NCI-H1105 (cell line): ENCODE data around the gene TMEFF2.

Source experiments
- DNase-seq: peaks from one replicate; lab custom pipeline; 2025; lab: John Stamatoyannopoulos, UW

Gene TMEFF2

DNA sequence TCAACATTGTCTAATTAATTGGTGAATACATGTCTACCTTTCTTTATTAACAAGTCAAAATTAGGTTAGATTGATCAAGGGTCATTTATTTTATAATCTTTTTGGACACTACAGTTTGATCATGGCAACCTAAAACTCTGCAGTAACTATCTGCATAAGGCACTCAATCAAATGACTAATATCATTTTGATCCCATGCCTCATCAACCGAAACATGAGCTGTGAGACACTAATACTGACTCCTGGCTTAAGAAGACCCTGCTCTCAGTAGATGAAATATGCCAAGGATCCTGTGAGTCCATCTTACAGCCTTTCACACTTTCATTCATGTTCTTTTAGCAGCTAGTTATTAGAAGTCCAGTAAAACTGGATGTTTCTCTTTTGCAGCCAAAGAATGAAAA is 178.5 kb downstream of the TMEFF2 start:
- no peak for DNase-seq

DNA sequence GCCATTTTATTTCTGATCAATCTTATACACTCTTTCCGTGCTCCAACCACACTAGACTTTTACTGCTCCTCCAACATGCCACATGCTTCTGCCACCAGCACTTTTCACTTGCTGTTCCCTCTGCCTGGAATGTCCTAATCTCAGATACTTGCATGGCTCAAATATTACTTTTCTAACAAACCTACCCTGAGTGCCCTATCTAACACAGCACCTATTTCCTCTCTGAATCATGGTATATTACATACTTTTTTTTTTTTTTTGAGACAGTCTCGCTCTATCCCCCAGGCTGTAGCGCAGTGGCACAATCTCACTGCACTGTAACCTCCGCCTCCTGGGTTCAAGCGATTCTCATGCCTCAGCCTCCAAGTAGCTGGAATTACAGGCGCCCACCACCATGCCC is 181.5 kb downstream of the TMEFF2 start:
- DNase-seq: no peak

DNA sequence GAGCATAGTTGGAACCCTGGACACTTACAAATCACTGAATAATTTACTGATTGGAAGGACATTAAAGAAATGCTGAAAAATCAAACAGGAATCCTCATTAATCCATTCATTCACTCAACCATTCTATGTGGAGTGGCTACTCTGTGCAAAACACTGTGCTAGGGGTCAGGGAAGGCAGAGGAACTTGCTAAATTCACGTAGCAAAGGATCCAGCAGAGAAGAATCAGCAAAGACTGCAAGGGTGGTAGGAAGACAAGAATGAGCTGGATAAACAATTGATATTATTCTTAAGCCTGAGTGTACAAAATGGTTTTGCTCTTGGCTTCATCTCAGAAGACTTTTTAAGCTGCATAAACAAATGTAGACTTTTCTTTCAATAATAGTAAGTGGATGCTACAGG is 183.5 kb downstream of the TMEFF2 start:
- DNase-seq: no peak

DNA sequence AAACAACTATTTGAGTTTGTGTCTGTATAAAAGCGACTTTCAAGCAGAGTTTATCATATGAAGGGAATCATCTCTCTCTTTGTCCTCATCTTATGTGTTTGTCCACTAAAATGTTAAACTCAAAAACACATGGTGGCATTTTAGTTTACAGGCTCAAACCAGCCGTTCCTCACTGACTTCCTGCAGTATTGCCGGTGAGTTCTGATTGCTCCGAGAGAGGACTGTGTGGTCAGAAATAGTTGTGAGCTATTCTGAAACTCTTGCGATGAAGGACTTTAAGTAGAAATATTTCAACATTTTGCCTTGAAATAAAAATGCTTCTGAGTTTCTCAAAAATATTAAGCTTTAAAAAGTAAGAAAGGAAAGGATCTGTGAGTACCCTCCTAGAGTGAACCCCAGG is 184.7 kb downstream of the TMEFF2 start:
- no peak for DNase-seq

DNA sequence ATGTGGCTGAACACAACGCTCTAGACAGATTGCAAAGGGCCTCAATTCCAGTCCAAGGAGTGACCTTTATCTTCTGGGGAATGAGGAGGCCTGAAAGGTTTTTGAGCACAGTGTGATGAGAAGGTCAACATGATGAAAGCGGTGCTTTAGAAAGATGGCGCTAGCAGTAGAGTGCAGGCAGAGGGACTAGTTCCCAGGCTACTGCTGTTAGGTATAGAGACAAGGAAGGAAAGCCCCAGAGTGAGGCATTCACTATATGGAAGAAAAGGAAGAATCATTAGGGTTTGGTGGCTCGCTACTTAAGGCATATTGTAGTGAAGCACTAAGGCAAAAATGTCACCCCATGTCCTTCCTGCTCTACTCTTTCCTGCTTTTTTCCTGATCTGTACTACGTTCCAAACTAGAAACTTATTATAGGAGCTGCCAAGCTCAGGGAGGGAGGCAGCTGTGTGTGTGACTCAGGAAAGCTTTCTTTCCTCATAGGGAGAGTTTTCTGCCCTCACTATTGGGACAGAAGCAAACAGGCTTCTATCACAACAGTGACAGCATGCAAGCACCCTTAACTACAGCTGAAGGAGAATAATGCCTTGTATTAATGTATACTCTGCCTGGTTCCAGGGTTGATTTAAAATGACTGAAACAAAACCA is 187.0 kb downstream of the TMEFF2 start:
- DNase-seq: no peak

DNA sequence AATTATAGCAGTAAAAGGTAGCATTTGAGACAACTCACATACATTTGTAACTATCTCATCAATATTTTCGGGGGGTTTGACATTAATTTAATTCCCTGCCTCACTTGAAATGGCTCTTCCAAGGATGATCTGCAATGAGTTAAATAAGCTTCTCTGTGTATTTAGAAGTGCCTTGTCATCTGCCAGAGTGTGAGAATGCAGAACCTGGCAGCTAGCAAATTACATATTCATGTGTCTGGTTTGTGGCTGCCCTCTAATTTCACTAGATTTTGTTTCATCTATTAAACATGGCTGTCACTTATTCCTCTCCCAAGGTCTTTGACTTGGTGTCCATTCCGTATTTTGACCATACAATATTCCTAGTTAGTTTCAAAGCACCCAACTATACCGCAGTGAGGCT is 189.5 kb downstream of the TMEFF2 start:
- no peak for DNase-seq

DNA sequence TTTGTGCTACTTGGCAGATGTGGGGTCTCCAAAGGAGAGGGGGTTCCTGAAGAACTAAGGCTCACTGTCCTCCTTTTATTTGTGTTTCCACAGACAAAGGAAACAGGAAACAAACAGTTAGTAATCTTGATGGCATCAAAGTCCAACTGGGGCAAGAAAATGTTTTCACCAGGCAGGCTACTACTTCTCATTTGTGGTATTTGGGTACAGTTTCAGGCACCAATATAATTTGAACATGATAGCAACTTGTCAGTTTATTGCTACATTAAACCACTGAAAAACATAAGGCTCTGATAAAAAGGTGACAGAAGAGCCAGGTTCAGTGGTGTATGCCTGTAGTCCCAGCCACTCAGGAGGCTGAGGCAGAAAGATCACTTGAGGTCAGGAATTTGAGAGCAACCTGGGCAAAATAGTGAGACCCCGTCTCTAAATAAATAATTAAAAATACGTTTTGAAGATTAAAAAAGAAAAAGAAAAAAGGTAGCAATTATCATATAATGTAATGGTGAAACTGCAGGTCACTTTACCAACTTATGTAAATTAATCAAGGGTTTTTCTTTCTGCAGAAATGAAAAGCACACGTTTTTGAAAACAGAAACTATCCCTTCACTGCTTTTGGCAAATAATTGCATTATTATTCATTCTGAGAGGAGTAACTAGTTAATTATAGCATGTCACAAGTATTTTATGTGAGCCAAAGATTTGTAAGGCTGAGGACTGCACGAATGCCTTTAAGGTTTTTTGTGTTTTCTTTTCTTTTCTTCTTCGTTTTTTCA is 190.4 kb downstream of the TMEFF2 start:
- DNase-seq: no peak

DNA sequence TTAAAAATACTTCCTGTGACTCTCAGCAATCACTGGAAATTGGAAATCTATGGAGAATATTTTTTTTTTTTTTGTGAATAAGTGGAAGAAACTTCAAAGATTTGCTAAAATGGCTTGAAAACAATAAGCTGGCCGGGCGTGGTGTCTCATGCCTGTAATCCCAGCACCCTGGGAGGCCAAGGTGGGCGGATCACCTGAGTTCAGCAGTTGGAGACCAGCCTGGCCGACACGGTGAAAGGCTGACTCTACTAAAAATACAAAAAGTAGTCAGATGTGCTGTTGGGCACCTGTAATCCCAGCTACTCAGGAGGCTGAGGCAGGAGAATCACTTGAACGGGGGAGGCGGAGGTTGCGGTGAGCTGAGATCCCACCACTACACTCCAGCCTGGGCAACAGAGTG is 192.3 kb downstream of the TMEFF2 start:
- DNase-seq: no peak

DNA sequence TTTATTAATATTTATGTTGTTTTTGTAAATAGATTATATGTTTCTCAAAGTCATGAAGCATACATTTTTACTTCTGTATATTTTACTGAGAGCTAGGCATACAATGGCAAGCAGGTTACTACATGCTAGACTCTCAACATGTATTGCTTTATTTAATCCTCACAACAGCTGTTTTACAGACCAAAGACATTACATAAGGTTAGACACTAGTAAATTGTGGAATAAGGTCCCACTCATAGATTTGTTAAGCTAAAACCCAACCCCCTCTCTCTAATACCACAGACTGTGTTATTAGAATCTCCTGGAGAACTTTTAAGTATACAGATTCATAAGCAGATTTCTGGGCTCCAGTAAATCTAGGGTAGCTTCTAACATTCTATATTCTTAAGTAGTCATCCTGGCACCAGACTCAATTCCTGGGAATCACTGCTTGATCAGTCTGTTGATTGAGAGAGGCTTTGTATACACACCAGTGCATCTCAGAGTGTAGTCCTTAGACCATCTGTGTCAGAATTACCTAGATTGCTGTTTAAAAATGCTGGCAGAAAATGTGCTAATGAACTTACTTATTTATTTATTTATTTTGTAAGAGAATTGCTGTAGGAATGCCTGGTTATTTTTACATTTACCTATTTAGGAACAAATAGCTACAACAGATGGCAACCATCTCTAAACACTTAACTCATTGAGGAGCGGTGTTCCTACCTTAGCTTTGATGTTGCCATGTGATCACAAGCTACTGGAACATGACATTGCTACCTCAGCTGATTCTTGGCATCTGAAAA is 194.3 kb downstream of the TMEFF2 start:
- DNase-seq: no peak

DNA sequence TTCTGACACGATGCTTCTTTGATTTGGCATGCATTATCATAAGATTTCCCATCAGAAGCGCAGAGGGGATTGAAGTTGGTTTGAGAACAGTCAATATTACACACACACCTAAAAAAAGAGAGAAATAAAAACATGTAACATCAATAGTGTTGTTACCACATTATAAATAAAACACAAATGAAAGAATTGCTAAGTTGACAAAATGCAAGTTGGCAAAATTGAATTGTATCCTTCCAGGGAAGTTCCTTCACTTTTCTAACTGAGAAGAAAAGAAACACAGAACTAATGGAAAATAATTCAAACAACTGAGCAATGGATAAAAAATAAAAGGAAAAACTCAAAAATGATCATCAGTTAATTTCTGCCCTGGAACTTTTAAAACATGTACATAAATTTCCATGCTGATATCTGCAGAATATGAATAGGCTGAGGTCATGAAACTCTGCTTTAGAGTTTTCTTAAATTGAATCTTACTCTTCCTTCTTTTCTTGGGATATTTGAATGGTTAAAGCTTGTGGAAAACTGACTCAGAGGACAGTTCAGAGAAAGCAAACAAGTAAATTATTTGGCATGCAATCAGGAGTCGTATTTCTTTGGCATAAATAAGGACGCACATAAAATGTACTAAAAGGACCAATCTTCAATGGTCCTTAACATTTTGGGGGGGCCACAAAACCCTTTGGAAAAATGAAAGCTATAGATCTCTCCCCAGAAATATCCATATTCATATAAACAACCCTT is 195.5 kb downstream of the TMEFF2 start:
- DNase-seq: no peak

DNA sequence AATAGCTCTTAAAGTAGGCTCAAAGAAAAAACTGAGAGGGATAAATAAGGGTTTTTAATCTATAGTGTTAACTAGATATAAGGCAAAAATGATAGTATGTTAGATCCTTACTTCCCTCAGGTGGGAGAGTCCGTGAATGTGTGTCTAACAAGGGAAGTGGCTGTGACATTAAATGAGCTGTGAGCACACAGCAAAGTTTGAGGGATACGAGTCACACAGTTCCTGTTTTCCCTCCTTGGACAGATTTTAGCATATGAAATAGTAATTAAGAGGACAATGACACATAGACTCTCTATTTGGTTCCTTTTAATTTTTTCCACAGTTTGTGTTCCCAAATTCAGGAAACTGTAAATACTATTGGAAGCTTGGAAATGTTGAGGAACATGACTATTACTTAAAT is 199.4 kb downstream of the TMEFF2 start:
- no peak for DNase-seq

DNA sequence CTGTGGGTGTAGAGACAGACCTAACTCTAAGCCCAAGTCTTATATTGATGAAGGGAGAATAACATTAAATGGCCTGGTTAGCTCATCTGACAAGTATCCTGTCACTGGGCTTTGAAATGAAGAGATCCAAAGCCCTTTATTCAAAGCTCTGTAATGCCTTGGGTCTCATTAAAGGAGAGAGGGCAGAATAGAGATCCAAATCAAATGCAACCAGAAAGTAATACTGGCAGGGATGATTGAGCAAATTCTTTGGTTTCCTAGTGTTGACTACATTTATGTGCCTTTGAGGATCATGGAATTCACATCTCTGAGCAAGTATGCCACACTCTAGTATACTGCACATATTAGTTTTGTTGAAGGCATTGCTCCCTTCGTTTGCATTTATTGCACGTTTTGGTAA is 200.0 kb downstream of the TMEFF2 start:
- DNase-seq: no peak

DNA sequence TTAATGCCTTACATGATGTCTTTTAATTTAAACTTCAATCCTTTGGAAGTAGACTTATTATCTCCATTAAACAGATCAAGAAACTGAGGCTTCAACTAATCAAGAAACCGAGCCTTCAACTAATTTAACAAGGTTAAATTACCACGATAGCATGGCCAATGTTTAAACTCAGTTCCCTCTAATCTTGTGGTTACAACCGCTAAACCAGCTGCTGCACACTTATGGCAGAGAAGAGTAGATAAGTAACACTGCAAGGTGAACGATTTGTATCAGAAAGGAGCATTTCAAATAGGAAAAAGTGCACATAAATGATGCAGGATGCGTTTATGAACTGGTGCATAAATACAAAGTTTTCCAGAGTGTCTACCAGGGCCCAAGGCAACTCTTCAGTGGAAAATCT is 203.3 kb downstream of the TMEFF2 start:
- DNase-seq: no peak

DNA sequence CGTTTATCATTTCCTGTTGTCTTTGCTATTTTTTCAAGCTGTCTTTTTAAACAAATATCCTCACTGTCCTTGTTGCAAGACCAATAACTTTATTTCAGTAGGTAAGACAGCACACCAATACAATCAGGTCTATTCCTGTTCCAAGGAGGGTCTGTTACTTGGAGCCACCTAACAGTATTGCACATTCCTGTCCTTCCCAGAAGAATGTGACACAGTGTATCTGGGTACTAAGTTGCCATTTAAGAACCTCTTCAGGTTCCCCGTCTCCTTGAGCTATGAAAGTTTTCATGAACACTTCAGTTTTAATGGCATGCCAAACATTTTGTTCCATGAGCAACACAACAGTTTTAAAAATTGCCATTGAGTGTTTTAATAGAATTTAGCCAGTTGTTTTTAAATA is 209.0 kb downstream of the TMEFF2 start:
- no peak for DNase-seq

DNA sequence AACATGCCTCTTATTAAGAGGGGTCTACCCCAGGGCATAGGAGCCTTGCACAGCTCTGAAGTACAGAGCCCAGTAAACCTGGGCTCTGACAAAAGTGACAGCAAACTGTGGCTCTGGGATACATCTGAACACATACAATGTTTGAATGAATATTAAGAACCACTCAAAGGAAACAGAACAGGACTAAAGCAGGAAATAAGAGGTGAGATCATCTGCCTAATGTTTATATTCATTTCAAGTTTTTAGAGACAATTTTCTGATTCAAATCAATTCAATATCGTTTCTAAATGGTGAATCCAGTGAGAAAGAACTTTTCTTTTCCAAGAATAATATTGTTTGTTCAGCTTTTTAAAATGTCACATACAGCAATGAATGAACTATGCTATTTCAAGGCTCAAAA is 211.1 kb downstream of the TMEFF2 start:
- DNase-seq: no peak

DNA sequence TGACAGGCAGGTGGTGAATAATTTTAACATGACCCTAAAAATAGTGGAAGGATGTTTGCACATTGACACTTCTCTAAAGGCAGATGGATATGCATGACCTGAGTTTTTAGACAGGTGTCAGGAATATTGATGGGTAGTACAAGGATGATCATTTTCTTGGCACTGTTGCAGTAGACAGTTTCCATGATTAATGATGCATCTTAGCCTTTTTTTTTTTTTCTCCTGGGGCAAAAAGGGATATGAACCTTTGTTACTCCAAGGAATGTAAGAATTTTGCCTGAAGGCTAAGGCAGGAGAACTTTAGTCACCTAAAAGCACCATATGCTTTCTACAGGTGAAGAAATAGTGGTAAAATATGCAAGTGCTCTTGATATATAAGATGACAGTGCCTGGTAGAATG is 211.5 kb downstream of the TMEFF2 start:
- no peak for DNase-seq

DNA sequence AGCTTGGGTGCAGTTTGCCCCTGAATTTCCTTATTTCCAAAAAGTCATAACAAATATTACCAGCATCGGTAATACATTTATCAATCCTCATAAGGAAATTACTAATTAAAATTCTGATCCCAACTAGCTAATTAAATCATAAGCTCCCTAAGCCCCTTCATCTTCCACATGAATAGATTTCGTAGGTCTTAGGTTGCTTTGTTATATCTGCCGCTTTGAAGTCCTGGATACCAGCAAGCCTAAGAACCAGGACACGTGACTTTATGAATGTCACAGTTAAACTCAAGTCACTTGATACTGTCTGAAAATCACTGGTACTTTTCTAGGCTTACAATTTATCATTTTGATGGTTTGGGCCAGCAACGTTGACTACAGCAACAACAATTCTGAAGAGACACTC is 213.0 kb downstream of the TMEFF2 start:
- no peak for DNase-seq

DNA sequence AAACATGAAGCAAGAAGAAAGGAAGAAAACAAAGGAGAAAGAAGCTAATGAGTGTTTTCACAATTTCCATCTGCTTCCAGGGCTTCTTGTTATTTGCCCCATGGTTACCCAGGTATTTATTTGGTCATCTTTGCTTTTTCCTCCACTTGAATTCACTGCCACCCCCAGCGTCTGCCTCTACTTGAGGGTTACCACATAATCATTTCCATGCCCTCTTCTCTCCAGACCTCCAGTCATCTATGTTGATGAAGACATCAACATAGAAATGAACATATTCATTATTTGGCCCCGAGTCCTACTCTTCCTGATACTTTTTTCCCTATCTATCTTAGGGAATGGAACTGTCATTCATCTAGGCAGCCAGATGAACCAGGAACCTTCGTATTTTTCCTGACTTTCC is 214.2 kb downstream of the TMEFF2 start:
- DNase-seq: no peak

DNA sequence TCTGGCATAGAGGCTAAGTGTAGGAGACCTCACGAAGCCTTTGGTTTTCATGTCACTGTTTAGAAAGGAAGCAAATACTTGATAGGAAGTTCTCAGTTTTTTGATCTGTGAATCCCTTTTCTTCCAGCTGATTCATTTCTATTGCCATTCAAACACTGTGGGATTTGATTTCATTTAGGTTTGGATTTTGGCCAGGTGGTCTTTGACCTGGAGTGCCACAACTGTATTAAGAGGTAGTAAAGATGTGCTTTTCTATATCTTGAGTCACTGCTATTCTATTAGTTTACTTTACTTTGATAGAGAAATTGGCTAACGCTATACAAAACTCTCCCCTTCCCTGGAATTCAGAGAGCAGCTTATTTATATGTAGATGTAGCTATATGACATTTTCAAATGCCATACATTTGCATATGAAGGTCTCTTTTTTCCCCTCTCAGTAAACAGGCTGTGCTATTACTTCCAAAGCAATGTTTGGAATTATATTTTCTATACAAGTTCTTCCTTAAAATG is 215.5 kb downstream of the TMEFF2 start:
- DNase-seq: no peak

DNA sequence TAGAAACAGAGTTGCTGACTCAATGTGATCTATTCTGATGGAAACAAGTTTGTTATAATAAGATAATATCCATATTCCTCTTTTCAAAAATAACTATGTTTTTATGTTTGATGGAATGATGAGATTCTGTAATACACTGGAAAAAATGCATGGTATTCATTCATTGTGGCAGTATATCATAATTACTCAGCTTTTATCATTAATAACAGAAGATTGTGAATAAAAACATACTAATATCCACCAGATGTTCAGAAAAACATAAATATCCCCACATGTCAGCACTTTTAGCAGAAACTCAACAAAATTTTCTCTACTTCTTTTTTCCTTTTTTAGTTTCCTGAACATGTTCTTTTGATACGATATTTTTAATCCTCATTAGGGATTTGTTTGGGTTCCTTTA is 217.0 kb downstream of the TMEFF2 start:
- no peak for DNase-seq

DNA sequence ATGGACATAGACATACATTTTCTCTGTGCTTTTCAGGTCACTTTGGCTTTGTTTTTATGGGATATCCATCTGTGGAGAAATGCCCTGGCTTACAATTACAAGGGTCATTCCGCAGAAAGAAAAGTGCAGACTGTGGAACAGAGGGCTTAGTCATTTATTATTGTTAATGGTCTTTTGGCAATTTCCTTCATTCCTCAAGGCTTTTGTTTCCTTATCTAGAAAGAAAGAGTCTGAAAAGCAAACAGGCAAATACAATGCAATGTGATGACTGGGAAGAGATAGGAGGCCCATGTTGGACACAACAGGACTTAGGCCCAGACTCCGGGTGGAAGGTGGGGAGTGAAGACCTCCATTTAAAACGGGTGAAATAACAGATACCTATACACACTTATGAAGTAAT is 218.3 kb downstream of the TMEFF2 start:
- DNase-seq: no peak

DNA sequence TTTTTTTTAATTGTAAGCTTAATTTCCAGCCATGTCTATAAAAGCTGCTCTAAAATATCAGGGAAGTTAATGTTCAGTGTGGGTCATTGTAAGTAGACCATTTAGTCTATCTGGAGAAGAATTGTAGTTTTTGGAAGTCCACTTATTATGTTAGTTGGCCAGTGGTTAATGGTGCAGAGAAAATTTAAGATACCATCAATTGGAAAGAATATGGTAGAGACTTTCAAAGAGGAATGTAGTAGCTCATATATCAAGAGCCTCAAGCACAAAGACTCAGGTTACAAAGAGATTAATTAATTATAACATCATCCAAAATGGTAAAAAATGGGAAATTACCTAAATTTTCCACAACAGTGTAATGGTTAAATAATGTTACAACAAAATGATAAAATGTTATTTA is 220.1 kb downstream of the TMEFF2 start:
- DNase-seq: no peak
